Measurements from ENCODE around the gene KPRP. TPM values are rescaled to one million over a fixed set of nuclear protein-coding genes. Genes with fewer than 3 reads are reported as not detected.

Gene KPRP
- total RNA-seq, 4 donors from 2014 or later, result 20.9 to 138 (median 131) TPM

DNA sequence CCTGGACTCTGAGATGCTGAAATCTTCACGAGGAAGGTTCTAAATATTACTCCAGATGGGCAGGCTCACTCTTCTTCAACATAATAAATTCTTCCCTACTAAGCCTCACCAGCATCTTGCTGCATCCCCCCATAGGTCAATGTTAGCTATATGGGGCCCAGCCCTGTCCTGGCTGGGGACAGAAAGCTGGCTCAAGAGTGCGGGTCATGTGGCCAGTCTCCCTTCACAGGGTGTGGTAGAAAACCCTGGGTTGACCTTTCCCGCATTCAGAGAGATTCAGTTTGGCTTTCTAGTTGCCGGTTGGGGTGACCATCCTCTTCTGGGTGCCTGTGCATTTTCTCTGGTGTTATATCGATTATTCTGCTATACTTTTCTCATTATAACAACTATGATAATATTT lies 19.8 kb upstream of the KPRP start:
- no peak for DNase-seq (ENCODE audit: low spot score in 2 of 2)
- Histone ChIP-seq H3K36me3 (no peaks in the 10 kb centered on the region), H3K9me3 (no peaks in the 10 kb centered on the region), H3K4me1 (no peaks in the 10 kb centered on the region), H3K4me3 (no peak overlapping the region), H3K27me3 (no peaks in the 10 kb centered on the region), H3K27ac (no peak overlapping the region)
- no peak for TF ChIP-seq POLR2A (IDR thresholded peaks at IDR 0.05)
- no peak for TF ChIP-seq EP300 (IDR thresholded peaks at IDR 0.05)
- no peak for TF ChIP-seq POLR2AphosphoS5 (IDR thresholded peaks at IDR 0.05)
- no peak for TF ChIP-seq CTCF (IDR thresholded peaks at IDR 0.05)
- 88% methylated on average over 5 of the region's 5 CpGs for WGBS

- Histone ChIP-seq H3K4me3 (no peak overlapping the region), H3K36me3 (no peaks in the 10 kb centered on the region), H3K4me1 (no peaks in the 10 kb centered on the region), H3K27me3 (no peaks in the 10 kb centered on the region), H3K9me3 (no peaks in the 10 kb centered on the region), H3K27ac (no peak overlapping the region)
- WGBS, result 58% methylated on average over 3 of the region's 3 CpGs
- TF ChIP-seq EP300 (IDR thresholded peaks at IDR 0.05) (no peak), POLR2AphosphoS5 (IDR thresholded peaks at IDR 0.05) (no peak), CTCF (IDR thresholded peaks at IDR 0.05) (no peak), POLR2A (IDR thresholded peaks at IDR 0.05) (no peak)
- no peak for DNase-seq (ENCODE audit: low spot score in 2 of 2)
Measured at GRCh38 chr1:152739841-152740240, 18.0 kb upstream of the KPRP start.

DNA sequence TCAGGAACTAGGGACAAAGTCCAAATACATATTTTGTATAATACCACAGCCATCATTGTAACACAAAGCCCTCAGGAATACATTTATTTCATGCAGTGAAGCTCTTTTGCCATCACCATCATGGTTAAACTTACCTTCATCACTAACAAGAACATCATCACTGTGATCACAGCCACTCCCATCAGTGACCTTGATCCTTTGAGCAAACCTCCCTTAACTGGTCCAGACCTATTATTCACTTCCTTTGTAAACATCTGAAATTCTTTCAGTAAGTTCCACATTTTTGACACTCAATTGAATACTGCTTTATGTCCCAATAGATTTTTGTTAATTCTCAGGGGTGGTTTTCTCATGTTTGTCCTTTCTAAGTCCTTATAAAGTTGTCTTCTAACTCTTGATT lies 16.2 kb upstream of the KPRP start:
- Histone ChIP-seq H3K4me3 (no peak overlapping the region), H3K36me3 (no peaks in the 10 kb centered on the region), H3K9me3 (no peaks in the 10 kb centered on the region), H3K27me3 (no peaks in the 10 kb centered on the region), H3K4me1 (no peaks in the 10 kb centered on the region), H3K27ac (no peak overlapping the region)
- DNase-seq (ENCODE audit: low spot score in 2 of 2), result no peak
- TF ChIP-seq EP300 (IDR thresholded peaks at IDR 0.05) (no peak), POLR2A (IDR thresholded peaks at IDR 0.05) (no peak), POLR2AphosphoS5 (IDR thresholded peaks at IDR 0.05) (no peak), CTCF (IDR thresholded peaks at IDR 0.05) (no peak)

- Histone ChIP-seq H3K27ac (no peak overlapping the region), H3K36me3 (no peaks in the 10 kb centered on the region), H3K9me3 (no peaks in the 10 kb centered on the region), H3K4me3 (no peak overlapping the region), H3K27me3 (no peaks in the 10 kb centered on the region), H3K4me1 (no peaks in the 10 kb centered on the region)
- TF ChIP-seq CTCF (IDR thresholded peaks at IDR 0.05) (no peak), POLR2AphosphoS5 (IDR thresholded peaks at IDR 0.05) (no peak), EP300 (IDR thresholded peaks at IDR 0.05) (no peak), POLR2A (IDR thresholded peaks at IDR 0.05) (no peak)
- 65% methylated on average over 2 of the region's 2 CpGs for WGBS
- DNase-seq (ENCODE audit: low spot score in 2 of 2), result no peak
Measured at GRCh38 chr1:152743371-152744145, 14.3 kb upstream of the KPRP start.

DNA sequence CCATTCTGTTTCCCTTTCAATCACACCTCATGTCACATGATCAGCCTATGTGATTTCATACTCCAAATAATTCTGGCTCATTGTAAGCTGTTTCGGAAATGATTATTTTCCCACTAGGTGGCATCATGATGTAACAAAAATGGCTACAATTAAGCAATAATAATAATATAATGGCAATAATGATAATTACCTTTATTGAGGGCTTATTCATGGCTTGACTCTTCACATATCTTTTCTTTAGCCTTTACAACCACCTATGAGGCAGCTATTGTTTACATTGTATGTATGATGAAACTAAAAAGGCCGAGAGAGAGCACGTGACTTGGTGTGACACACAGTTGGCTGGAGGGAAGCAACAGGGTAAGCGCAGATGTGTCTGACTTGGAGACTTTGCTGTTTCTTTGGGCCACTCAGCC lies 12.5 kb upstream of the KPRP start:
- TF ChIP-seq CTCF (IDR thresholded peaks at IDR 0.05), result no peak
- no peak for TF ChIP-seq POLR2AphosphoS5 (IDR thresholded peaks at IDR 0.05)
- TF ChIP-seq POLR2A (IDR thresholded peaks at IDR 0.05), result no peak
- no peak for TF ChIP-seq EP300 (IDR thresholded peaks at IDR 0.05)
- Histone ChIP-seq H3K27me3 (no peaks in the 10 kb centered on the region), H3K4me3 (no peak overlapping the region), H3K27ac (no peak overlapping the region), H3K9me3 (no peaks in the 10 kb centered on the region), H3K4me1 (no peaks in the 10 kb centered on the region), H3K36me3 (no peaks in the 10 kb centered on the region)
- 74% methylated on average over 4 of the region's 4 CpGs for WGBS
- DNase-seq (ENCODE audit: low spot score in 2 of 2), result no peak
